ENCODE results near the gene LINGO3.
A peak's percentile ranks its signal among the peaks of the same experiment; 100 is the strongest.

The LINGO3 gene

GRCh38 chr19:2300533-2300932, 7.4 kb downstream of the LINGO3 start:
- H3K27ac ChIP-seq (ENCODE audit: poor library complexity, severe bottlenecking): no peak overlapping the region
- no peak for TF ChIP-seq CTCF (IDR thresholded peaks at IDR 0.05; ENCODE audit: poor library complexity, severe bottlenecking)
- H3K4me3 ChIP-seq (ENCODE audit: severe bottlenecking): no peak overlapping the region
- DNase-seq (ENCODE audit: low spot score): no peak
- H3K4me1 ChIP-seq (ENCODE audit: insufficient read depth, poor library complexity, severe bottlenecking): no peaks in the 10 kb centered on the region
- H3K9me3 ChIP-seq (ENCODE audit: severe bottlenecking): no peaks in the 10 kb centered on the region
- ATAC-seq (ENCODE audit: low read depth): no peak
- no peaks in the 10 kb centered on the region for H3K27me3 ChIP-seq (ENCODE audit: insufficient read depth, poor library complexity, severe bottlenecking)
- no peaks in the 10 kb centered on the region for H3K36me3 ChIP-seq (ENCODE audit: low read depth)

- H3K27me3 ChIP-seq (ENCODE audit: insufficient read depth, poor library complexity, severe bottlenecking): peaks cover 15% of the 10 kb centered on the region
- no peaks in the 10 kb centered on the region for H3K36me3 ChIP-seq (ENCODE audit: low read depth)
- no peak for ATAC-seq (ENCODE audit: low read depth)
- no peak for TF ChIP-seq CTCF (IDR thresholded peaks at IDR 0.05; ENCODE audit: poor library complexity, severe bottlenecking)
- H3K9me3 ChIP-seq (ENCODE audit: severe bottlenecking): no peaks in the 10 kb centered on the region
- no peak overlapping the region for H3K4me3 ChIP-seq (ENCODE audit: severe bottlenecking)
- no peaks in the 10 kb centered on the region for H3K4me1 ChIP-seq (ENCODE audit: insufficient read depth, poor library complexity, severe bottlenecking)
- H3K27ac ChIP-seq (ENCODE audit: poor library complexity, severe bottlenecking): no peak overlapping the region
- no peak for DNase-seq (ENCODE audit: low spot score)
These were observed 11.8 kb downstream of the LINGO3 start for GRCh38 chr19:2296141-2296540.

GRCh38 chr19:2294687-2295335, 13.1 kb downstream of the LINGO3 start:
- TF ChIP-seq CTCF (IDR thresholded peaks at IDR 0.05; ENCODE audit: poor library complexity, severe bottlenecking): no peak
- no peak for ATAC-seq (ENCODE audit: low read depth)
- no peak overlapping the region for H3K27ac ChIP-seq (ENCODE audit: poor library complexity, severe bottlenecking)
- no peaks in the 10 kb centered on the region for H3K9me3 ChIP-seq (ENCODE audit: severe bottlenecking)
- peaks cover 28% of the 10 kb centered on the region for H3K27me3 ChIP-seq (ENCODE audit: insufficient read depth, poor library complexity, severe bottlenecking)
- H3K4me3 ChIP-seq (ENCODE audit: severe bottlenecking): no peak overlapping the region
- no peaks in the 10 kb centered on the region for H3K4me1 ChIP-seq (ENCODE audit: insufficient read depth, poor library complexity, severe bottlenecking)
- no peak for DNase-seq (ENCODE audit: low spot score)
- no peaks in the 10 kb centered on the region for H3K36me3 ChIP-seq (ENCODE audit: low read depth)

- DNase-seq (ENCODE audit: low spot score) (peak; percentile 57), ATAC-seq (ENCODE audit: low read depth) (no peak)
- peaks cover 46% of the 10 kb centered on the region for H3K27me3 ChIP-seq (ENCODE audit: insufficient read depth, poor library complexity, severe bottlenecking)
- H3K4me1 ChIP-seq (ENCODE audit: insufficient read depth, poor library complexity, severe bottlenecking): no peaks in the 10 kb centered on the region
- TF ChIP-seq CTCF (IDR thresholded peaks at IDR 0.05; ENCODE audit: poor library complexity, severe bottlenecking): no peak
- H3K4me3 ChIP-seq (ENCODE audit: severe bottlenecking): no peak overlapping the region
- H3K27ac ChIP-seq (ENCODE audit: poor library complexity, severe bottlenecking): no peak overlapping the region
- H3K9me3 ChIP-seq (ENCODE audit: severe bottlenecking): no peaks in the 10 kb centered on the region
- no peaks in the 10 kb centered on the region for H3K36me3 ChIP-seq (ENCODE audit: low read depth)
These were observed 16.7 kb downstream of the LINGO3 start for GRCh38 chr19:2291185-2291751.
